NCI-H146 treated with DMSO at 0.1 percent for 48 hours (cell line): ENCODE data around the gene TMEM181.

Experiments
- DNase-seq: peaks from one replicate; lab custom pipeline; 2025; ENCODE audit not compliant: unreplicated experiment; lab: John Stamatoyannopoulos, UW

The TMEM181 gene

GRCh38 chr6:158684311-158684710, 124.4 kb downstream of the TMEM181 start:
- no peak for DNase-seq

GRCh38 chr6:158684745-158685324, 124.9 kb downstream of the TMEM181 start:
- no peak for DNase-seq
